Lower leg skin (tissue), 4 donors: ENCODE data around the gene ABHD16B. TPM values are rescaled to one million over a fixed set of nuclear protein-coding genes. Genes with fewer than 3 reads are reported as not detected.

Source experiments
- DNase-seq, 2 donors: peaks; one replicate each; pipeline ENCODE4 v3.0.0-alpha.2; 2019; ENCODE audit warnings: low spot score in 2 of 2
- H3K4me3 ChIP-seq: fragments of 200-600 bp; sonication (generic); 2 replicates; pipeline ENCODE4 v1.5.1; 2017; ENCODE audit warnings: mild to moderate bottlenecking, low read depth; ENCODE audit not compliant: poor library complexity, severe bottlenecking
- CTCF ChIP-seq, 3 donors: fragments of 450-650 bp; IDR thresholded peaks; one replicate each; pipeline ENCODE4 v1.5.1; 2016; ENCODE audit warnings: antibody characterized with exemption in 3 of 3, mild to moderate bottlenecking in 3 of 3, moderate library complexity in 2 of 3
- POLR2A ChIP-seq, 2 donors: fragments of 450-650 bp; IDR thresholded peaks; one replicate each; pipeline ENCODE4 v1.6.1; 2016 to 2017; ENCODE audit warnings: antibody characterized with exemption in 2 of 2, mild to moderate bottlenecking in 1 of 2, moderate library complexity in 1 of 2
- WGBS, 2 donors: methylation state at CpG; one replicate each; pipeline ENCODE4 v1.1.5; 2018; 5-methylcytosine and 5-hydroxymethylcytosine counted together
- intact Hi-C: fragments of 100-400 bp; cut with DNase I; formaldehyde crosslinking; loops from one replicate; pipeline ENCODE4 v1.15.0; 2023; ENCODE audit warnings: low total_unique reads
- total RNA-seq, 4 donors: library from RNA; depleted of rRNA; stranded (reverse); fragments of >200 nt; gene quantifications; one replicate each; pipeline ENCODE4 v1.1.0, GENCODE V29; 2016

Gene ABHD16B
- total RNA-seq, 4 donors from 2014 or later: not detected

GRCh38 chr20:63822276-63822696, 39.0 kb upstream of the ABHD16B start:
- no peak for TF ChIP-seq POLR2A (IDR thresholded peaks at IDR 0.05)
- TF ChIP-seq CTCF (IDR thresholded peaks at IDR 0.05): no peak
- no peak overlapping the region for H3K4me3 ChIP-seq
- intact Hi-C loops: no loop called here
- no peak for DNase-seq
- 83 to 86% methylated on average over 15 of the region's 15 CpGs for WGBS, 2 donors

- intact Hi-C loops: no loop called here
- no peak for DNase-seq
- no peak overlapping the region for H3K4me3 ChIP-seq
- TF ChIP-seq POLR2A (IDR thresholded peaks at IDR 0.05) (no peak), CTCF (IDR thresholded peaks at IDR 0.05) (no peak)
- WGBS, 2 donors: 71 to 78% methylated on average over 12 of the region's 12 CpGs
These were observed 37.5 kb upstream of the ABHD16B start for GRCh38 chr20:63823691-63824311.

GRCh38 chr20:63825331-63826118, 35.8 kb upstream of the ABHD16B start:
- no peak overlapping the region for H3K4me3 ChIP-seq
- no peak for TF ChIP-seq CTCF (IDR thresholded peaks at IDR 0.05)
- TF ChIP-seq POLR2A (IDR thresholded peaks at IDR 0.05): no peak
- intact Hi-C loops: no loop called here
- DNase-seq: no peak
- WGBS, 2 donors: 92 to 95% methylated on average over 25 of the region's 25 CpGs

- 73 to 85% methylated on average over 13 of the region's 13 CpGs for WGBS, 2 donors
- intact Hi-C loops: no loop called here
- no peak overlapping the region for H3K4me3 ChIP-seq
- TF ChIP-seq POLR2A (IDR thresholded peaks at IDR 0.05) (no peak), CTCF (IDR thresholded peaks at IDR 0.05) (no peak)
- no peak for DNase-seq
These were observed 34.5 kb upstream of the ABHD16B start for GRCh38 chr20:63826753-63827152.

GRCh38 chr20:63828124-63828523, 33.2 kb upstream of the ABHD16B start:
- TF ChIP-seq POLR2A (IDR thresholded peaks at IDR 0.05): no peak
- no peak for TF ChIP-seq CTCF (IDR thresholded peaks at IDR 0.05)
- no peak overlapping the region for H3K4me3 ChIP-seq
- intact Hi-C loops: no loop called here
- DNase-seq: no peak
- whole genome bisulfite sequencing, 2 donors: 89 to 92% methylated on average over 8 of the region's 8 CpGs
